CD4-positive, alpha-beta T cell treated with Interleukin-15 for 4 hours (primary cell): ENCODE data around the gene POU6F2.
"Not testable (repeated sequence)": the region's sequence is repeated elsewhere in the genome, so short reads cannot be mapped to it uniquely, and the experiment has no call there.

Source experiments
- DNase-seq: peaks from one replicate; pipeline ENCODE4 v3.0.0-alpha.2; 2020; ENCODE audit warnings: low spot score

POU6F2 gene

GRCh38 chr7:39001595-39001994, 23.9 kb downstream of the POU6F2 start:
- no peak for DNase-seq

GRCh38 chr7:39002755-39003154, 25.0 kb downstream of the POU6F2 start:
- DNase-seq: no peak

- no peak for DNase-seq
Measured at GRCh38 chr7:39005036-39005435, 27.3 kb downstream of the POU6F2 start.

GRCh38 chr7:39005461-39005860, 27.8 kb downstream of the POU6F2 start:
- no peak for DNase-seq

- not testable (repeated sequence) for DNase-seq
Measured at GRCh38 chr7:39013049-39013939, 35.6 kb downstream of the POU6F2 start.

- no peak for DNase-seq
Measured at GRCh38 chr7:39016609-39017008, 38.9 kb downstream of the POU6F2 start.

- DNase-seq: no peak
Measured at GRCh38 chr7:39017369-39017915, 39.7 kb downstream of the POU6F2 start.

GRCh38 chr7:39022796-39023195, 45.1 kb downstream of the POU6F2 start:
- DNase-seq: no peak

- DNase-seq: no peak
Measured at GRCh38 chr7:39027491-39027890, 49.8 kb downstream of the POU6F2 start.

GRCh38 chr7:39033885-39034624, 56.3 kb downstream of the POU6F2 start:
- DNase-seq: no peak

- no peak for DNase-seq
Measured at GRCh38 chr7:39035156-39035555, 57.4 kb downstream of the POU6F2 start.

- no peak for DNase-seq
Measured at GRCh38 chr7:39035903-39036302, 58.2 kb downstream of the POU6F2 start.

GRCh38 chr7:39042670-39043069, 65.0 kb downstream of the POU6F2 start:
- no peak for DNase-seq

- DNase-seq: no peak
Measured at GRCh38 chr7:39043531-39043930, 65.8 kb downstream of the POU6F2 start.

GRCh38 chr7:39044489-39044888, 66.8 kb downstream of the POU6F2 start:
- DNase-seq: no peak

- DNase-seq: no peak
Measured at GRCh38 chr7:39045231-39045630, 67.5 kb downstream of the POU6F2 start.

- DNase-seq: no peak
Measured at GRCh38 chr7:39051279-39051678, 73.6 kb downstream of the POU6F2 start.

- no peak for DNase-seq
Measured at GRCh38 chr7:39051707-39052106, 74.0 kb downstream of the POU6F2 start.

GRCh38 chr7:39054731-39055130, 77.0 kb downstream of the POU6F2 start:
- no peak for DNase-seq

- no peak for DNase-seq
Measured at GRCh38 chr7:39056153-39056552, 78.4 kb downstream of the POU6F2 start.

GRCh38 chr7:39062811-39063210, 85.1 kb downstream of the POU6F2 start:
- DNase-seq: no peak

- DNase-seq: no peak
Measured at GRCh38 chr7:39069031-39069430, 91.3 kb downstream of the POU6F2 start.
